Activated effector memory CD4-positive, alpha-beta T cell treated with Interleukin-2 at 50 U/mL for 16 hours (primary cell): ENCODE measurements around the gene OPN3.

ENCODE experiments used
- DNase-seq: peaks from one replicate; pipeline ENCODE4 v3.0.0-alpha.2; 2020

The OPN3 gene

GRCh38 chr1:241644259-241644658 lies 4.1 kb upstream of the OPN3 start:
- DNase-seq: no peak

- DNase-seq: no peak
Observed at GRCh38 chr1:241642593-241642944, 2.4 kb upstream of the OPN3 start.

GRCh38 chr1:241641773-241642592 lies 1.8 kb upstream of the OPN3 start:
- no peak for DNase-seq

GRCh38 chr1:241640867-241641622 lies 876 bp upstream of the OPN3 start:
- DNase-seq: no peak

GRCh38 chr1:241639623-241640148 lies 483 bp downstream of the OPN3 start:
- no peak for DNase-seq

GRCh38 chr1:241638909-241639622 lies 1.1 kb downstream of the OPN3 start:
- DNase-seq: no peak

- no peak for DNase-seq
Observed at GRCh38 chr1:241638099-241638682, 2.0 kb downstream of the OPN3 start.

- DNase-seq: no peak
Observed at GRCh38 chr1:241637604-241638003, 2.6 kb downstream of the OPN3 start.

GRCh38 chr1:241637046-241637590 lies 3.1 kb downstream of the OPN3 start:
- DNase-seq: no peak

- DNase-seq: no peak
Observed at GRCh38 chr1:241636291-241636690, 3.9 kb downstream of the OPN3 start.

GRCh38 chr1:241635556-241636152 lies 4.5 kb downstream of the OPN3 start:
- DNase-seq: no peak

- no peak for DNase-seq
Observed at GRCh38 chr1:241632987-241633386, 7.2 kb downstream of the OPN3 start.

GRCh38 chr1:241631674-241632073 lies 8.5 kb downstream of the OPN3 start:
- no peak for DNase-seq

GRCh38 chr1:241630899-241631298 lies 9.3 kb downstream of the OPN3 start:
- no peak for DNase-seq

- no peak for DNase-seq
Observed at GRCh38 chr1:241630476-241630875, 9.7 kb downstream of the OPN3 start.

GRCh38 chr1:241630005-241630404 lies 10.2 kb downstream of the OPN3 start:
- DNase-seq: no peak

- no peak for DNase-seq
Observed at GRCh38 chr1:241627453-241628259, 12.5 kb downstream of the OPN3 start.

- DNase-seq: no peak
Observed at GRCh38 chr1:241624935-241625334, 15.2 kb downstream of the OPN3 start.

GRCh38 chr1:241622669-241623068 lies 17.5 kb downstream of the OPN3 start:
- DNase-seq: no peak

- DNase-seq: no peak
Observed at GRCh38 chr1:241617426-241617825, 22.7 kb downstream of the OPN3 start.
